Right lobe of liver (tissue), 6 donors: ENCODE data around the gene ABCF1. TPM values are rescaled to one million over a fixed set of nuclear protein-coding genes. Genes with fewer than 3 reads are reported as not detected.
A peak's percentile ranks its signal among the peaks of the same experiment; 100 is the strongest.

Source experiments
- ATAC-seq, 4 donors: fragments of 200-7000 bp; cut with Tn5 transposase; one replicate each; pipeline ENCODE4 v1.9.1; 2020; ENCODE audit warnings: mild to moderate bottlenecking in 4 of 4, moderate library complexity in 4 of 4
- DNase-seq, 3 donors: peaks; one replicate each; pipeline ENCODE4 v3.0.0-alpha.2; 2020
- H3K27ac ChIP-seq, 3 donors: fragments of 200-600 bp; one replicate each; pipeline ENCODE4 v1.8.0; 2022
- H3K27me3 ChIP-seq, 2 donors: fragments of 200-600 bp; one replicate each; pipeline ENCODE4 v1.8.0; 2022
- H3K36me3 ChIP-seq, 4 donors: fragments of 200-600 bp; sonication (generic) in 1 of 4; one replicate each; pipeline versions ENCODE4 v1.5.1 to v1.8.0; 2017 to 2022; ENCODE audit warnings: control low read depth in 1 of 4
- H3K4me1 ChIP-seq, 4 donors: fragments of 200-600 bp; sonication (generic) in 1 of 4; one replicate each; pipeline versions ENCODE4 v1.5.1 to v1.8.0; 2017 to 2022; ENCODE audit warnings: control low read depth in 1 of 4
- H3K4me3 ChIP-seq, 3 donors: fragments of 200-600 bp; one replicate each; pipeline ENCODE4 v1.8.0; 2022
- H3K9me3 ChIP-seq, 4 donors: fragments of 200-600 bp; sonication (generic) in 1 of 4; one replicate each; pipeline versions ENCODE4 v1.5.1 to v1.8.0; 2017 to 2022; ENCODE audit warnings: control low read depth in 1 of 4
- CTCF ChIP-seq, 4 donors: fragments of 200-600 bp in 3 of 4; fragments of 450-650 bp in 1 of 4; IDR thresholded peaks; one replicate each; pipeline versions ENCODE4 v1.5.1 to v1.8.0; 2016 to 2022; ENCODE audit warnings: antibody characterized with exemption in 4 of 4, mild to moderate bottlenecking in 2 of 4
- POLR2A ChIP-seq: fragments of 450-650 bp; IDR thresholded peaks from one replicate; pipeline ENCODE4 v1.6.1; 2017; ENCODE audit warnings: antibody characterized with exemption, mild to moderate bottlenecking
- WGBS: methylation state at CpG from one replicate; pipeline ENCODE4 v1.1.6; 2018; ENCODE audit warnings: low coverage, low lambda C conversion rate; ENCODE audit not compliant: insufficient coverage; ENCODE audit errors: missing lambda C conversion rate; 5-methylcytosine and 5-hydroxymethylcytosine counted together
- intact Hi-C, 2 donors: fragments of 100-400 bp; cut with DNase I; formaldehyde crosslinking; loops; one replicate each; pipeline versions ENCODE4 v1.11.2 to v1.14.1; 2022
- total RNA-seq, 6 experiments: library from RNA; depleted of rRNA in 2 of 6; stranded (reverse); fragments of >200 nt in 2 of 6; fragmentation: NEBNext Ultra II Directional in 3 of 6; extraction: Animal tissue kit (Norgen Biotek cat#: 25700) in 3 of 6; gene quantifications; one replicate each; pipeline versions ENCODE4 v1.1.0 to v1.2.4, GENCODE V29; 2016 to 2023
- donor health status: DM: no; HTN: yes; CAD: no.
- donor health status: DM: no; HTN: no; CAD: no.
- donor health status: DM: no; HTN: no; CAD: no.
- donor health status: DM: no; HTN: yes; CAD: no.
- donor health status: DM: no; HTN: yes; CAD: no.

ABCF1 gene
- total RNA-seq, 6 experiments from 2014 or later: 23.3 to 35.2 (median 26.8) TPM

- WGBS: 53% methylated on average over 1 of the region's 1 CpG
Observed at GRCh38 chr6:30542915-30543314, 28.3 kb upstream of the ABCF1 start.

GRCh38 chr6:30543821-30544220, 27.4 kb upstream of the ABCF1 start:
- Histone ChIP-seq H3K9me3 (no peaks in the 10 kb centered on the region), H3K27ac (no peak overlapping the region)
- intact Hi-C loops: loop anchor here in 1 of 2 donors (10.0 kb wide), 1 partner anchor 51 kb away; no protein-coding TSS in a partner anchor

More at GRCh38 chr6:30542915-30543314, 28.3 kb upstream of the ABCF1 start:
- intact Hi-C loops: loop anchor here in 1 of 2 donors (10.0 kb wide), 1 partner anchor 52 kb away; no protein-coding TSS in a partner anchor
- ATAC-seq (no peak), DNase-seq (no peak)
- H3K36me3 ChIP-seq: peaks cover 0 to 7% (median 0%) of the 10 kb centered on the region in 4 donors
- no peak overlapping the region for H3K4me3 ChIP-seq
- H3K9me3 ChIP-seq: no peaks in the 10 kb centered on the region
- peak overlapping the region in 1 of 3 donors; percentile 40 for H3K27ac ChIP-seq
- H3K4me1 ChIP-seq: peaks cover 0 to 4% (median 0%) of the 10 kb centered on the region in 4 donors
- TF ChIP-seq POLR2A (no peak), CTCF (IDR thresholded peaks at IDR 0.05) (no peak)
- no peaks in the 10 kb centered on the region for H3K27me3 ChIP-seq

GRCh38 chr6:30544666-30545272, 26.5 kb upstream of the ABCF1 start:
- intact Hi-C loops: loop anchor here (5.0 to 10.0 kb wide), 3 partner anchors 48 to 62 kb away; no protein-coding TSS in a partner anchor
- 15% methylated on average over 5 of the region's 6 CpGs for WGBS
- Histone ChIP-seq H3K4me1 (peaks cover 0 to 4% (median 0%) of the 10 kb centered on the region in 4 donors), H3K36me3 (peaks cover 0 to 7% (median 0%) of the 10 kb centered on the region in 4 donors), H3K27me3 (no peaks in the 10 kb centered on the region), H3K27ac (no peak overlapping the region), H3K4me3 (no peak overlapping the region), H3K9me3 (no peaks in the 10 kb centered on the region)
- ATAC-seq (peak; percentile 74 to 78 (median 76)), DNase-seq (no peak)
- TF ChIP-seq POLR2A (no peak), CTCF (IDR thresholded peaks at IDR 0.05) (peak; percentile 75 to 85 (median 82))

More at GRCh38 chr6:30543821-30544220, 27.4 kb upstream of the ABCF1 start:
- Histone ChIP-seq H3K36me3 (peaks cover 0 to 7% (median 0%) of the 10 kb centered on the region in 4 donors), H3K27me3 (no peaks in the 10 kb centered on the region), H3K4me1 (peaks cover 0 to 4% (median 0%) of the 10 kb centered on the region in 4 donors), H3K4me3 (no peak overlapping the region)
- ATAC-seq (no peak), DNase-seq (no peak)
- TF ChIP-seq CTCF (IDR thresholded peaks at IDR 0.05) (no peak), POLR2A (no peak)
- 60% methylated on average over 3 of the region's 3 CpGs for WGBS

GRCh38 chr6:30547454-30547853, 23.8 kb upstream of the ABCF1 start:
- no peaks in the 10 kb centered on the region for H3K9me3 ChIP-seq
- no peaks in the 10 kb centered on the region for H3K27me3 ChIP-seq
- DNase-seq (no peak), ATAC-seq (no peak)
- no peak overlapping the region for H3K27ac ChIP-seq
- H3K4me1 ChIP-seq: no peaks in the 10 kb centered on the region
- no peak overlapping the region for H3K4me3 ChIP-seq
- WGBS: 86% methylated on average over 6 of the region's 6 CpGs
- intact Hi-C loops: loop anchor here (5.0 to 10.0 kb wide), 3 partner anchors 45 to 65 kb away; no protein-coding TSS in a partner anchor
- peaks cover 0 to 22% (median 4%) of the 10 kb centered on the region in 4 donors for H3K36me3 ChIP-seq
- TF ChIP-seq CTCF (IDR thresholded peaks at IDR 0.05): no peak
- no peak for TF ChIP-seq POLR2A
